Mesendoderm (in vitro differentiated cells): ENCODE data around the gene CD96.
A peak's percentile ranks its signal among the peaks of the same experiment; 100 is the strongest.

Source experiments
- DNase-seq: peaks from one replicate; pipeline ENCODE4 v3.0.0; 2013
- H2AK5ac ChIP-seq: 2 replicates; pipeline ENCODE4 v1.6.1; 2013; ENCODE audit warnings: low read length, inconsistent platforms
- H2BK120ac ChIP-seq: 2 replicates; pipeline ENCODE4 v1.6.1; 2013; ENCODE audit warnings: low read depth, mild to moderate bottlenecking, low read length, moderate library complexity, mixed read lengths
- H2BK15ac ChIP-seq: replicated peaks from 2 replicates; pipeline ENCODE4 v1.6.1; 2013; ENCODE audit warnings: low read depth, mild to moderate bottlenecking, moderate library complexity
- H2BK5ac ChIP-seq: 2 replicates; pipeline ENCODE4 v1.6.1; 2013; ENCODE audit warnings: low read length, inconsistent platforms
- H3K18ac ChIP-seq: 2 replicates; pipeline ENCODE4 v1.6.1; 2013; ENCODE audit warnings: mild to moderate bottlenecking, low read length, mixed read lengths
- H3K23ac ChIP-seq: one replicate; pipeline ENCODE4 v1.6.1; 2013; ENCODE audit warnings: low read length
- H3K27ac ChIP-seq: 2 replicates; pipeline ENCODE4 v1.5.1; 2013; ENCODE audit warnings: low read depth, mild to moderate bottlenecking, inconsistent platforms, low read length, moderate library complexity
- H3K27me3 ChIP-seq: 2 replicates; pipeline ENCODE4 v1.6.1; 2013; ENCODE audit warnings: low read length, control low read depth, mild to moderate bottlenecking, inconsistent platforms; ENCODE audit not compliant: insufficient read depth, poor library complexity
- H3K36me3 ChIP-seq: 2 replicates; pipeline ENCODE4 v1.6.1; 2013; ENCODE audit warnings: low read length, inconsistent platforms; ENCODE audit not compliant: control insufficient read depth, insufficient read depth
- H3K4ac ChIP-seq: one replicate; pipeline ENCODE4 v1.6.1; 2013; ENCODE audit warnings: low read depth, mild to moderate bottlenecking, low read length, moderate library complexity
- H3K4me1 ChIP-seq: 2 replicates; pipeline ENCODE4 v1.6.1; 2013; ENCODE audit warnings: low read depth, low read length, inconsistent platforms; ENCODE audit not compliant: control insufficient read depth
- H3K4me2 ChIP-seq: 2 replicates; pipeline ENCODE4 v1.6.1; 2013; ENCODE audit warnings: low read length
- H3K4me3 ChIP-seq: 2 replicates; pipeline ENCODE4 v1.5.1; 2013; ENCODE audit warnings: mild to moderate bottlenecking, low read length
- H3K56ac ChIP-seq: one replicate; pipeline ENCODE4 v1.6.1; 2013; ENCODE audit warnings: low read length
- H3K79me1 ChIP-seq: 2 replicates; pipeline ENCODE4 v1.6.1; 2013; ENCODE audit warnings: low read length, inconsistent platforms
- H3K79me2 ChIP-seq: 2 replicates; pipeline ENCODE4 v1.6.1; 2013; ENCODE audit warnings: mild to moderate bottlenecking, low read length; ENCODE audit not compliant: control insufficient read depth, insufficient read depth
- H3K9ac ChIP-seq: 2 replicates; pipeline ENCODE4 v1.6.1; 2013; ENCODE audit warnings: low read length, inconsistent platforms
- H4K5ac ChIP-seq: one replicate; pipeline ENCODE4 v1.6.1; 2013; ENCODE audit warnings: low read length
- H4K8ac ChIP-seq: one replicate; pipeline ENCODE4 v1.6.1; 2013; ENCODE audit warnings: low read depth, mild to moderate bottlenecking, control low read depth, low read length, moderate library complexity
- WGBS: extraction: QIAGEN DNeasy Blood & Tissue Kit; methylation state at CpG from one replicate; pipeline ENCODE4 v1.1.7; 2013; ENCODE audit warnings: low lambda C conversion rate, missing lambda C conversion rate; ENCODE audit not compliant: insufficient coverage; ENCODE audit errors: extremely low coverage; 5-methylcytosine and 5-hydroxymethylcytosine counted together

The CD96 gene

DNA sequence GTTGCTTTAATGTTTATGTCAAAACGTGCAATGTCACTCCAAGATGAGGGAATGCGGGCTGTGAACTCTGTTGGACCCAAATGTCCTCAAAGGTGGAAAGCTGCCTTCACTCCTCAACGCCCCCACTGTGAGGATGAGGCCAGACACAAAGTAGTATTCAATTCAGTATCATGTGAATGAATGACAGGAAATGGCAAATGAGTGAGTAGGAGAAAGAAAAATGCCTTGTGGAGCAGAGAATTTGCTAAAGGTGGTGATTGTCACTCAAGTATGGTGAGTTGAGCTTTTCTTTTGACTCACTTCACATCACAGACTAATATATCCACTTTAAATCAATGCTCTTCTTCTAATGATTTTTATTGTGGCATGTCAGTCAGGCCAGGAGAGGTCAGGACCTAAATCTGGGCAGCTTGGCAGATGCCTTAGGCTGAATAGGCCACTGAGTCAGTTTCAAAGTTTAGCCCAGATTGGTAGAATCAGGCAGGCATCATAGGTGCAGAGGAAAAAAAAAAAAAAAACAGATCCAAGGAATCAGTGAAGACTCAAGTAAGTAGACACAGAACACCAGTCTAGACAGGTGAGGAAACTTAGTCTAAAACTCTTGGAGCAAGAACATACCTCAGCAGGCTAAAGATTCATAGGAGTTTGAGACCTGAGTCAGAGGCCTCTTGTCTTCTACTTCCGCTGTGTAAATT is 124.2 kb downstream of the CD96 start:
- H3K9ac ChIP-seq: no peak overlapping the region
- H3K56ac ChIP-seq: no peak overlapping the region
- H2BK15ac ChIP-seq: no peak overlapping the region
- H4K5ac ChIP-seq: no peak overlapping the region
- no peak overlapping the region for H2BK5ac ChIP-seq
- H2AK5ac ChIP-seq: no peak overlapping the region
- no peak overlapping the region for H3K4me3 ChIP-seq
- peak; percentile 25 for DNase-seq
- no peak overlapping the region for H3K18ac ChIP-seq
- no peak overlapping the region for H3K4ac ChIP-seq
- H3K27ac ChIP-seq: no peak overlapping the region
- H3K79me2 ChIP-seq: no peaks in the 10 kb centered on the region
- no peaks in the 10 kb centered on the region for H3K27me3 ChIP-seq
- no peak overlapping the region for H4K8ac ChIP-seq
- no peak overlapping the region for H2BK120ac ChIP-seq
- no peaks in the 10 kb centered on the region for H3K4me1 ChIP-seq
- no peaks in the 10 kb centered on the region for H3K79me1 ChIP-seq
- no CpG with 5 or more reads among the region's 4 CpGs for WGBS
- H3K36me3 ChIP-seq: no peaks in the 10 kb centered on the region
- H3K23ac ChIP-seq: no peak overlapping the region
- H3K4me2 ChIP-seq: no peak overlapping the region

DNA sequence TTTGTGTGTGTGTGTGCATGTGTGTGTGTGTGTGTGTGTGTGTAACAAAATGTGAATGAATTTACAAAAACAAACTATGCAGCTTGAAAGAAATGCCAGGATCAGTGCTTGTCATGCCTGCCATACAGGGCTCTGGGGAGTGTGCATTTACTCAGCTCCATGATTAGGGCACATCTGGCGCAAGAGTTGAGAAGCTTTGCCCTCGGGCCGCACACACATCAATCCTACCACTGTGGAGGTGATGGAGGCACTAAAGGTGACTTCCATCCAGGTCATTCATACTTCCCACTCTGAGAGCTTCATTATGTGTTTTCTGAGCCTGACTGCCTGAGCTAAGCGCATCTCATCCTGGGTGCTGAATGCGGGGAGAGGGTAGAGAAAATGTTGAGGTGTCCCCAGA is 125.2 kb downstream of the CD96 start:
- H4K8ac ChIP-seq: no peak overlapping the region
- no peak overlapping the region for H3K56ac ChIP-seq
- H4K5ac ChIP-seq: no peak overlapping the region
- no peak overlapping the region for H2BK120ac ChIP-seq
- no peak for DNase-seq
- H2BK15ac ChIP-seq: no peak overlapping the region
- H3K23ac ChIP-seq: no peak overlapping the region
- H3K27me3 ChIP-seq: no peaks in the 10 kb centered on the region
- no peaks in the 10 kb centered on the region for H3K79me1 ChIP-seq
- no peak overlapping the region for H3K27ac ChIP-seq
- no peak overlapping the region for H3K4ac ChIP-seq
- no peak overlapping the region for H2AK5ac ChIP-seq
- no peaks in the 10 kb centered on the region for H3K4me1 ChIP-seq
- H3K18ac ChIP-seq: no peak overlapping the region
- no peaks in the 10 kb centered on the region for H3K36me3 ChIP-seq
- no CpG with 5 or more reads among the region's 5 CpGs for WGBS
- no peak overlapping the region for H3K4me3 ChIP-seq
- no peak overlapping the region for H3K4me2 ChIP-seq
- H3K9ac ChIP-seq: no peak overlapping the region
- H2BK5ac ChIP-seq: no peak overlapping the region
- H3K79me2 ChIP-seq: no peaks in the 10 kb centered on the region

DNA sequence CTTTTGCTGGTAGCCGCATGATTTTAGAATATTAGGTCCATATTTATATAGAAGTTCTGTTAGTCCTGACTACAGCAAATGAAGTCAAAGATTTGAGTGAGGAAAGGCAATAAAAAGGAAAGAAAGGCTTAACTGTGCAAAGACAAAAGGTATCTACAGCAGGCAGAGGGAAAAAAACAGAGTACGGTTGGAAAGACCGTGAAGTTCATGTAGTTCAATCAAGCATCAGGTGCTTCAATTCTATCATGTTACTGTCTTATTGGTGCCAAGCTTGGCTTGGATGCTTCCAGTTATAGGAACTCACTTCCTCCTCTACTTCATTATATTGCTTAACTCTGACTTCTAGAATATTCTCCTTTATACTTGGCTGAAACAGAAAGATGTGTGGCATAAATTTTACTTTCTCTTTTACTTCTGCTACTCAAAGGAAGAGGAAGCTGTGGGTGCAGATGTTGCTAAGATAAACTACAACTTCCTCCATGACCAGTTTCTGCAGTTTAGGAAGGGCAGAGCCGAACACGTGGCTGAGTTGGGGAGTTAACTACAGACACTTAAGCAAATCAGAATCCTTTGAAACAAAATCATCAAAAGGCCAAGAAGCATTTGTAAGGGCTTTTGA is 125.7 kb downstream of the CD96 start:
- Histone ChIP-seq H3K4me2 (no peak overlapping the region), H3K36me3 (no peaks in the 10 kb centered on the region), H3K18ac (no peak overlapping the region), H3K27me3 (no peaks in the 10 kb centered on the region), H2BK15ac (no peak overlapping the region), H3K79me2 (no peaks in the 10 kb centered on the region), H4K5ac (no peak overlapping the region), H4K8ac (no peak overlapping the region), H2BK120ac (no peak overlapping the region), H3K79me1 (no peaks in the 10 kb centered on the region), H3K56ac (no peak overlapping the region), H3K4me1 (no peaks in the 10 kb centered on the region), H2BK5ac (no peak overlapping the region), H2AK5ac (no peak overlapping the region), H3K4me3 (no peak overlapping the region), H3K23ac (no peak overlapping the region), H3K9ac (no peak overlapping the region), H3K4ac (no peak overlapping the region), H3K27ac (no peak overlapping the region)
- DNase-seq: no peak
- no CpG with 5 or more reads among the region's 5 CpGs for WGBS

DNA sequence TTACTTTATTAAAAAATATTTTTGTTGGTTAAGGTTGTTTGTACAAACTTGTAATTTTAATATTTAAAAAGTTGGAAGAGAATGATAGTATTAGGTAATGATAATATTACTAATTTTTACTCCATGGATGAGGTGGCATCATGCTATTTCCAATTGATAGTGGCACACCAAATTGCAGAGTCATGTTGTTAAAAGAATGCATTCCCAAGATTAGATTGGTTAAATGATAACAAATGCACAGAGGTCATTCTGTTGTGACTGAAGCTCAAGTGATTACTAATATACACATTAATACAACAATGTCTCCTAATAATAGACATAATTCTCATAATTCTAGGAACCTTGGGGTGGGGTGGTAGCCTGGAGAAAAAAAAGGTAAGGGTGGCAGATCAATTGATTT is 126.3 kb downstream of the CD96 start:
- no peak overlapping the region for H4K5ac ChIP-seq
- no peaks in the 10 kb centered on the region for H3K36me3 ChIP-seq
- no peaks in the 10 kb centered on the region for H3K27me3 ChIP-seq
- H3K79me1 ChIP-seq: no peaks in the 10 kb centered on the region
- H3K4me1 ChIP-seq: no peaks in the 10 kb centered on the region
- H3K79me2 ChIP-seq: no peaks in the 10 kb centered on the region
- H2AK5ac ChIP-seq: no peak overlapping the region
- no peak overlapping the region for H2BK15ac ChIP-seq
- no peak overlapping the region for H3K4me2 ChIP-seq
- no peak overlapping the region for H3K27ac ChIP-seq
- no peak overlapping the region for H3K4me3 ChIP-seq
- no peak overlapping the region for H2BK120ac ChIP-seq
- no peak overlapping the region for H3K4ac ChIP-seq
- H4K8ac ChIP-seq: no peak overlapping the region
- no peak overlapping the region for H3K9ac ChIP-seq
- H3K56ac ChIP-seq: no peak overlapping the region
- no peak overlapping the region for H3K23ac ChIP-seq
- DNase-seq: no peak
- H3K18ac ChIP-seq: no peak overlapping the region
- H2BK5ac ChIP-seq: no peak overlapping the region

DNA sequence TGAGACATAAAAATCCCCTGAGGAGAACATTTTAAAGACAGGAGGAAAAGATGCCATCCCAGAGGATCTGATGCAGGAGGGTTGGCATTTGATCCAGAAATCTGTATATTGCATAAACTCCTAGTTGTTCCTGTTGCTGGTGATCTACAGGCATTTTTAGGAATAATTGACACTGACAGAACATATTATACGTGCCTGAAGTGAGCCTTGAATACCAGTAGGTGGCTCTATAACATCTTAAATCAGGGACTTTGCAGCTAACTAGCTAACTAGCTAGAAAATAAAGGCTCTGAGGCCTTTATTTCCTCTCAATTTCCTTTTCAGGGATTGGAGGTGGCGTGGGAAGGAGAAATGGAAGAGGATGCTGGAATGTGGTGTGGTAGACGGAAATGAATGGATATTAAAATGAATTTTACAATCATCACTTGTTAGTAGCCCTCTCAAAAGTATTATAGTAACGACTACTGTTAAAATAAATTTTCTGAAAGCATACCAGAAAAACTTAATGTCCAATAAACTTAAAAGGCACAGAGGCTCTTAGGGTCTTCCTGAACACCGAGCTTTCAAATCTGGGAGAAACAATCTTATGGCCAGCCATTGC is 127.0 kb downstream of the CD96 start:
- Histone ChIP-seq H3K4me2 (no peak overlapping the region), H3K79me1 (no peaks in the 10 kb centered on the region), H4K5ac (no peak overlapping the region), H4K8ac (no peak overlapping the region), H3K27ac (no peak overlapping the region), H3K4me1 (no peaks in the 10 kb centered on the region), H2AK5ac (no peak overlapping the region), H3K9ac (no peak overlapping the region), H3K18ac (no peak overlapping the region), H3K56ac (no peak overlapping the region), H3K36me3 (no peaks in the 10 kb centered on the region), H2BK120ac (no peak overlapping the region), H3K4me3 (no peak overlapping the region), H2BK15ac (no peak overlapping the region), H3K4ac (no peak overlapping the region), H2BK5ac (no peak overlapping the region), H3K27me3 (no peaks in the 10 kb centered on the region), H3K23ac (no peak overlapping the region), H3K79me2 (no peaks in the 10 kb centered on the region)
- DNase-seq: peak; percentile 71
- WGBS: no CpG with 5 or more reads among the region's 5 CpGs
